HG02588 (cell line): ENCODE results near the gene ENPP4.
A peak's percentile ranks its signal among the peaks of the same experiment; 100 is the strongest.
"Not testable (repeated sequence)": the region's sequence is repeated elsewhere in the genome, so short reads cannot be mapped to it uniquely, and the experiment has no call there.

Source experiments
- ATAC-seq: cut with Tn5 transposase; IDR thresholded peaks from one replicate; pipeline ENCODE4 v1.9.1; 2021; ENCODE audit warnings: mild to moderate bottlenecking, moderate library complexity; ENCODE audit not compliant: unreplicated experiment

ENPP4 gene

GRCh38 chr6:46130666-46131065 is 877 bp downstream of the ENPP4 start:
- no peak for ATAC-seq

GRCh38 chr6:46131291-46131690 is 1.5 kb downstream of the ENPP4 start:
- not testable (repeated sequence) for ATAC-seq

DNA sequence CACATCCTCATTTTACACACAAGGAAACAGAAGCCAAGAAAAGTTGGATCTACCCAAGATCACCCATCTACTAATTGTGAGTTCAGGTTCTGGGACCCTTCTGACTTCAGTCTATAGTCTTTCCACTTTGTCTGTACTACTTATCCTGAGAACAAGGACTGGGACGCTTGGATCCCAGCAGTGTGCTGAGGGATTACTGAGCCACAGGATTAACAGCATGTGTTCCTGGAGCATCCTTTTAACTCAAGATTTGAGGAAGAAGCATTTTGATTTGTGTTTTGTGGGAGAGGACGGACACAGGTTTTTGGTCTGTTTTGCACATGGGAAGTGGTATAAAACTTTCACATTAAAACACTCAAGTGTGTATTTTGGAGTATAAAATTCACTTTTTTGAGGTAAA is 4.4 kb downstream of the ENPP4 start:
- ATAC-seq: no peak

- no peak for ATAC-seq
Measured at GRCh38 chr6:46135176-46135575, 5.4 kb downstream of the ENPP4 start.

DNA sequence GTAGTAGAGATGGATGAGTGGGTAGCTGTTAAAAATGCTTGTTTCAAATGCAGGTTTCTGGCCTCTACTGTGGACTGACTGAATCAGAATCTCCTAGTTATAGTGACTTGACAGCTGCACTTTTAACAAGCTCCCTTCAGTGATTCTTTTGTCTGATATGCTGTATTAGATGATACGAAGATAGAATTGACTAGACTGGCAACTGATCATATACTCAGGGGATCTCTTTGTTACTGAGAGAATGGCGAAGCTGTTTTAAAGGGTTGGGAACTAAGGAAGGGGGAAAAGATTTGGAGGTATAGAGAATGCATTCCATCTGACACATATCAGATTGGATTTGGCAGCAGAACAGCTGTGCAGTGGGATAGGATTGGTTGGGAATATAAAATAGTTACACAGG is 7.0 kb downstream of the ENPP4 start:
- no peak for ATAC-seq

GRCh38 chr6:46137387-46137786 is 7.6 kb downstream of the ENPP4 start:
- ATAC-seq: no peak

- peak; percentile 82 for ATAC-seq
Measured at GRCh38 chr6:46138281-46138680, 8.5 kb downstream of the ENPP4 start.

DNA sequence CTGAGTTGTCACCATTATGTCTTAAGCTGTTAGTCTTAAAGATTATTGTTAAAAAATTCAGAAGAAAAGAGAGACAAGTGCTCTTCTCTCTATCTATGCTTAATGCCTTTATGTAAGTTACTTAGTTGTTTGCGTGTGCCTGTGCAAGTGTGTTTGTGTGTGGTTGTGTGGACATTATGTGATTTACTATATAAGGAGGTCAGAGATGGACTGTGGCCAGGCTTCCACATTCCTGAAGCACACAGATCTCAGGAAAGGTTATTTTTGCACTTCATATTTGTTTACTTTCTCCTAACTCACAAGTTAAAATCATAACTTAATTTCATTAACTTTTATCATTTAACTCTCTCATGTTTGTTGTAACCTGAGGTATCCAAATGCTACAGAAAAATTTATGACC is 14.5 kb downstream of the ENPP4 start:
- no peak for ATAC-seq

DNA sequence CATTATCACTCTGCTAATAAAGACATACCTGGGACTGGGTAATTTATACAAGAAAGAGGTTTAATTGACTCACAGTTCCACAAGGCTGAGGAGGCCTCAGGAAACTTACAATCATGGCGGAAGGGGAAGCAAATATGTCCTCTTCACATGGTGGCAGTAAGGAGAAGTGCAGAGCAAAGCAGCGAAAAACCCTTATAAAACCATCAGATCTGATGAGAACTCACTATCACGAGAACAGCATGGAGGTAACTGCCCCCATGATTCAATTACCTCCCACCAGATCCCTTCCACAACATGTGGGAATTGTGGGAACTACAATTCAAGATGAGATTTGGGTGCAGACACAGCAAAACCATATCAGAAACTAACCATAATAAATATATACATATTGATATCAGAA is 19.3 kb downstream of the ENPP4 start:
- ATAC-seq: not testable (repeated sequence)

GRCh38 chr6:46156701-46157100 is 26.9 kb downstream of the ENPP4 start:
- ATAC-seq: no peak

- no peak for ATAC-seq
Measured at GRCh38 chr6:46159229-46159628, 29.4 kb downstream of the ENPP4 start.

DNA sequence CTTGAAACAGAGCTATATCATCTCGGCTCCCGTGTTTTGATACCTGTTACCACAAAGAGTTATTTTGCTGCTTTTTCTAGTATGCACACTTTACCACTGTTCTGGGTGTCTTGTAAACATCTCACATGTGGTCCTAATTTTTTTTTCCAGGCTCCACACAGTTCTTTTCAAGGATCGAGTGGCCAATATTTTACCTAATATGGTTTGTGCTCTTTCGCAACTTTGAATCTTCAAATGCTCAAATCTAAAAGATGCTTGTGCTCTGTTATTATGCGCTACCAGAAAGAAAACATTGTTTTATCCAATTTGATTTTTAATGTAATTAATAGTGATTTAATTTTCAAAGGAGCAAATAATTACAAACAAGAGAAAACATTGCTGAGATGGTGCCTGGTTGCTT is 30.3 kb downstream of the ENPP4 start:
- no peak for ATAC-seq

- ATAC-seq: peak; percentile 91
Measured at GRCh38 chr6:46170357-46171289, 40.8 kb downstream of the ENPP4 start, which contains the start of gene ENPP5. TSS of gene ENPP5 (minus strand) at chr6:46170980. CDS start at chr6:46168262, 2,718 bp downstream.

DNA sequence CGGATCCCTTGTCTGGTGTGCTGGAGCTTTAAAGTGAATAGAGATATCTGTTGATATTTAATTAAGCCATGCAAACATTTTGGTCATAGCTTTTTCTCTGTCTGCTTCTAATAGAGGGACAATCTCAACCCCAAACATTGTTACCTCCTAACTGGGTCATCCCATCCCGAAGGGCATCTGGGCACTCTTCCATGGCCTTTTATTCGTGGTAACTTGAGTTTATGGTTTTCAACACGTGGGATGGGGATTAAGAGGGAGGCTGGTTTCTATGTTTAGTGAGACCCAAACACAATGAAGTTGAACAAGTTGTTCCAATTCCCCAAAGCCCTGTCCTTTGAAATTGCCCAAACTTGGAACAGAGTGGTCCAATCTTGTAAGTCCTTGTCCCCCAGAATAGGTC is 42.4 kb downstream of the ENPP4 start:
- ATAC-seq: no peak

DNA sequence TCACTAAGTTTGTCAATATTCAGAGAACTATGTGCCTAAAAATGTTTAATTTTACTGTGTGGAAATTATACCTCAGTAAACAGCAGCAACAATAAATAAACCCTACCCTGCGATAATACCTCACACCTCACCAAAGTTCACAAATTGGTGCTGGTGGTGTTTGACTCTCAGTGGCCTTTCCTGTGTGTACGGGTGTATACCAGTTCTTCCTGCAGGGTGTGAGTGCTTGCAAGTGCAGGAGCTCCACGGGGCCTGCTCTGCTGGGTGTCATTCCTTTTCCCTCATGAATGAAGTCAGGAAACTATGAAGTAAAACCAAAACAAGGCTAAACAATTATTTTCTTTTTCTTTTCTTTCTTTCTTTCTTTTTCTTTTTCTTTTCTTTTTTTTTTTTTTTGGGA is 45.1 kb downstream of the ENPP4 start:
- ATAC-seq: no peak

- ATAC-seq: peak; percentile 66
Measured at GRCh38 chr6:46175446-46175845, 45.7 kb downstream of the ENPP4 start.

- ATAC-seq: peak; percentile 54
Measured at GRCh38 chr6:46175976-46176375, 46.2 kb downstream of the ENPP4 start.

GRCh38 chr6:46184114-46184513 is 54.3 kb downstream of the ENPP4 start:
- no peak for ATAC-seq

DNA sequence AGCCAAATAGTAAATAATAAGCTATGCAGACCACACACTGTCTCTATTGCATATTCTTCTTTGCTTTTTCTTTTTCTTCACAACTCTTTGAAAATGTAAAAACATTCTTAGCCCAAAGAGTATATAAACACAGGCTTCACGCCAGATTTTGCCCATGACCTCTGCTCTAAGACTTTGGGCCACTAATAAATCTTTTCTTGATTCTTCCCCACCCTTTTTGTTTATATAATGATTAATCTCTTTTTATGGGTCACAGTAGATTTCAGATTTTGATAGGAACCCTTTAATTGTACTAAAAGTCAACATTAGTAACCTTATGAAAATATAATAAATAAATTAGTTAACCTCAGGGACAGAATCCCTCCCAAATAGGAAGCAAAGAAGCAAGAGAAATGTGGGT is 56.8 kb downstream of the ENPP4 start:
- no peak for ATAC-seq

DNA sequence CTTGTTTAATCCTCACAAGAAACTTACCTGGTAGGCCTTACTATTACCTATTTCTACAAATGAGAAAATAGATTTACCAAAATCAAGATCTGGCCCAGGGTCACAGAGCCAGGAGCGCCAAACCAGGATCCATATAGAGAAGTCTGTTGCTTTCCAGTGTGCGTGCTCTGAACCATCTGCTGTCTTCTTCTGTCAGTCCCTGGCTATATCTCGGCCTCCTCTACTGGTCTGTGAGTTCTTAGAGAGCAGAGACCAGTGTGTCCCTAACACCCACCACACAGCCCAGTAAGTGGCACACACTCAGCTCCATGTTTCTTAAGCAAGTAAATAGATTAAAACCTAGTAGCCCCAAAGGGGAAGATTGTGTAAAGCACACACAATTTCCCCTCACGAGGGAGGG is 59.9 kb downstream of the ENPP4 start:
- no peak for ATAC-seq

DNA sequence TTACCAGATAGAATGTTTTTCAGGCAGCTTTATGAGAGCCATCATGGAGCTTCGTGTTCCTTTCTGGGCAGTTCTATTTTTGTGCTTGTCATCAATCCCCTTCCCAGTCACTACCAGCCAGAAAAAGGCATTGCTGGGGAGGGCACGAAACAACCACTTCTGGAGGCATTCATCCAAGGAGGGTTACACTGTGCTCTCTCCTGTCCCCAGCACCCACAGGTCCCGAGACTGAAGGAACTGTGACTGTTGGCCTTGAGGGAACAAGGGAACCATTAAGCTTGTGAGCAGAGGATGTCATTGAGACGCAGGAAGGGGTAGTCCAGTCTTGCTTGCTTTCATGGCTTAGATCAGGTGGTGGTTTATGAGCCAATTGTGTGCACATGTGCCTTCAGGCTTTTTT is 61.1 kb downstream of the ENPP4 start:
- no peak for ATAC-seq

- ATAC-seq: no peak
Measured at GRCh38 chr6:46191961-46192360, 62.2 kb downstream of the ENPP4 start.
